GM21381 (cell line): ENCODE results near the gene SAP30BP.

Source experiments
- ATAC-seq: cut with Tn5 transposase; IDR thresholded peaks from one replicate; pipeline ENCODE4 v1.9.1; 2021; ENCODE audit warnings: mild to moderate bottlenecking, moderate library complexity; ENCODE audit not compliant: unreplicated experiment

The SAP30BP gene

GRCh38 chr17:75666959-75667790, at the start of gene SAP30BP, which contains the start of gene RECQL5:
Gene SAP30BP, plus strand, starts transcription at chr17:75667338. Its CDS starts 35 bp downstream, at chr17:75667373.
Gene RECQL5, minus strand, starts transcription at chr17:75667154. Its CDS starts 597 bp downstream, at chr17:75666557.
- peak; percentile 83 for ATAC-seq

- ATAC-seq: no peak
These were observed 49.5 kb upstream of the SAP30BP start for GRCh38 chr17:75617675-75618074.

- ATAC-seq: no peak
These were observed 47.4 kb upstream of the SAP30BP start for GRCh38 chr17:75619506-75620431.

- ATAC-seq: no peak
These were observed 45.6 kb upstream of the SAP30BP start for GRCh38 chr17:75621489-75621888.

- no peak for ATAC-seq
These were observed 45.1 kb upstream of the SAP30BP start for GRCh38 chr17:75622076-75622475.

GRCh38 chr17:75622771-75623273, 44.3 kb upstream of the SAP30BP start:
- ATAC-seq: no peak

- ATAC-seq: no peak
These were observed 43.8 kb upstream of the SAP30BP start for GRCh38 chr17:75623386-75623785.

- no peak for ATAC-seq
These were observed 43.1 kb upstream of the SAP30BP start for GRCh38 chr17:75624021-75624420.

GRCh38 chr17:75624714-75625345, 42.3 kb upstream of the SAP30BP start:
- ATAC-seq: no peak

GRCh38 chr17:75625813-75626486, 41.2 kb upstream of the SAP30BP start:
- ATAC-seq: no peak

- no peak for ATAC-seq
These were observed 40.6 kb upstream of the SAP30BP start for GRCh38 chr17:75626496-75627038.

- ATAC-seq: no peak
These were observed 40.0 kb upstream of the SAP30BP start for GRCh38 chr17:75627094-75627493.

- ATAC-seq: no peak
These were observed 38.7 kb upstream of the SAP30BP start for GRCh38 chr17:75628425-75628824.

GRCh38 chr17:75629157-75629556, 38.0 kb upstream of the SAP30BP start:
- ATAC-seq: no peak

GRCh38 chr17:75630071-75630917, 36.8 kb upstream of the SAP30BP start:
- ATAC-seq: no peak

GRCh38 chr17:75631353-75631752, 35.8 kb upstream of the SAP30BP start:
- ATAC-seq: no peak

- ATAC-seq: no peak
These were observed 34.7 kb upstream of the SAP30BP start for GRCh38 chr17:75632428-75632827.

GRCh38 chr17:75632863-75633485, 34.2 kb upstream of the SAP30BP start, which contains the start of gene SMIM5:
Gene SMIM5, plus strand, starts transcription at chr17:75633434. Its CDS starts 6,768 bp downstream, at chr17:75640202.
- no peak for ATAC-seq
